Mesothelial cell of epicardium (in vitro differentiated cells): ENCODE measurements around the gene RAD51B. TPM values are rescaled to one million over a fixed set of nuclear protein-coding genes. Genes with fewer than 3 reads are reported as not detected.
A peak's percentile ranks its signal among the peaks of the same experiment; 100 is the strongest.

Experiments
- DNase-seq, 2 experiments: peaks; one replicate each; pipeline ENCODE4 v3.0.0; 2021; ENCODE audit warnings: low spot score in 2 of 2; ENCODE audit not compliant: unreplicated experiment in 2 of 2
- H3K27ac Mint-ChIP-seq: 2 replicates; pipeline ENCODE4 v1.8.0; 2021; ENCODE audit warnings: mixed read lengths
- H3K27me3 Mint-ChIP-seq: 2 replicates; pipeline ENCODE4 v1.8.0; 2021; ENCODE audit warnings: low read depth, mixed read lengths
- H3K36me3 Mint-ChIP-seq: 2 replicates; pipeline ENCODE4 v1.8.0; 2021; ENCODE audit warnings: mixed read lengths
- H3K4me1 Mint-ChIP-seq: 2 replicates; pipeline ENCODE4 v1.8.0; 2021; ENCODE audit warnings: mixed read lengths
- H3K4me3 Mint-ChIP-seq: 2 replicates; pipeline ENCODE4 v1.8.0; 2021; ENCODE audit warnings: mild to moderate bottlenecking, moderate library complexity, mixed read lengths
- H3K9me3 Mint-ChIP-seq: 2 replicates; pipeline ENCODE4 v1.8.0; 2021; ENCODE audit warnings: mixed read lengths
- total RNA-seq: library from RNA; stranded (reverse); gene quantifications from 3 replicates; pipeline ENCODE4 v1.2.1, GENCODE V29; 2021
- TF ChIP-seq, protein P1 (sequence below): fragments of 200-600 bp; sonication (generic); IDR thresholded peaks from one replicate; pipeline ENCODE4 v1.5.0; 2021; ENCODE audit warnings: antibody characterized with exemption; ENCODE audit not compliant: unreplicated experiment

The RAD51B gene
- total RNA-seq, 1 donor from 2014 or later, result 34.7 TPM

DNA sequence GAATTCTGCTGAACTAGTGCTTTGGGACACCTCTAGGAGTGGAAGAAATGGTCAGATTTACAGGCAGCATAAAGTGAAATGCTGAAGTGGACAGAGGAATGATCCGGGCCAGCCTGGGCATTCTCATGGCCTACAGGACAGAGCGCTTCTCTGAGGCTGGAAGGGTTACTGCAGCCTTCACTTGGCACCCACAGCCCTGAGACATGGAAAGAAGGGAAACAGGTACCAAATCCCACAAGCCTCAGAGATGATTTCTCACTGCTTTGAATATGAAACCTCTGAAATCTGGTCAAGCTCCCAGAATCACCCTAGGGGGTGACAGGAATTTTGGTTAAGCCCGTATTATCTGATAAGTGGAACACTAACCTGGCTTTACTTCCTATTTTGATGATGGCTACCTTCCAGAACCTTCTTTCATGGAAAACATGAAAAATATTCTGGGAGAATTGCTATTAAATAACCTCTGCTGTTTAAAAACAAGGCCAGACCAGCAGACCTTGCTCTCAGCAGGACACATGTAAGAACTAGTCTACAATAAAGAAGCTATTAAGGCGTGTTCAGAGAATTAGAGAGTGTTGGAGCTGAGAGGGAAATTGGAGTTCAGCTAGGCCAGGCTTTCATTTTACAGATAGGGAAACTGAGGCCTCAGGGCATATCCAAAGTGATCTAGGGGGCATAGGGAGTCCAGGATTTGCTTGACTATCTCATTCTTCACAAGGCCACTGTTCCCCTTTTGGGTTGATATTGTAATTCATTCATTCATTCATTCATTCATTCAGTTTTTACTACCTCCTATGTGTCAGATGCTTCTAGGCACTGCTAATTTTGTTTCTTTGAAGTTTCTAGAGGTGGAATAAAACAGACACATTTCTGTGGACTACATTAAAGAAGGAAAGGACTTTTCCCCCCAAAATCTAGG lies 691.8 kb downstream of the RAD51B start:
- Mint-ChIP-seq H3K9me3 (no peaks in the 10 kb centered on the region), H3K4me3 (no peak overlapping the region), H3K27ac (peak overlapping the region; percentile 85), H3K27me3 (no peaks in the 10 kb centered on the region), H3K4me1 (peaks cover 71% of the 10 kb centered on the region), H3K36me3 (no peaks in the 10 kb centered on the region)
- DNase-seq, result no peak
- TF ChIP-seq, protein P1, sequence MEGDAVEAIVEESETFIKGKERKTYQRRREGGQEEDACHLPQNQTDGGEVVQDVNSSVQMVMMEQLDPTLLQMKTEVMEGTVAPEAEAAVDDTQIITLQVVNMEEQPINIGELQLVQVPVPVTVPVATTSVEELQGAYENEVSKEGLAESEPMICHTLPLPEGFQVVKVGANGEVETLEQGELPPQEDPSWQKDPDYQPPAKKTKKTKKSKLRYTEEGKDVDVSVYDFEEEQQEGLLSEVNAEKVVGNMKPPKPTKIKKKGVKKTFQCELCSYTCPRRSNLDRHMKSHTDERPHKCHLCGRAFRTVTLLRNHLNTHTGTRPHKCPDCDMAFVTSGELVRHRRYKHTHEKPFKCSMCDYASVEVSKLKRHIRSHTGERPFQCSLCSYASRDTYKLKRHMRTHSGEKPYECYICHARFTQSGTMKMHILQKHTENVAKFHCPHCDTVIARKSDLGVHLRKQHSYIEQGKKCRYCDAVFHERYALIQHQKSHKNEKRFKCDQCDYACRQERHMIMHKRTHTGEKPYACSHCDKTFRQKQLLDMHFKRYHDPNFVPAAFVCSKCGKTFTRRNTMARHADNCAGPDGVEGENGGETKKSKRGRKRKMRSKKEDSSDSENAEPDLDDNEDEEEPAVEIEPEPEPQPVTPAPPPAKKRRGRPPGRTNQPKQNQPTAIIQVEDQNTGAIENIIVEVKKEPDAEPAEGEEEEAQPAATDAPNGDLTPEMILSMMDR, result no peak

- peak overlapping the region; percentile 85 for H3K27ac Mint-ChIP-seq
- no peak for DNase-seq
- no peaks in the 10 kb centered on the region for H3K36me3 Mint-ChIP-seq
- H3K4me1 Mint-ChIP-seq, result peaks cover 71% of the 10 kb centered on the region
- TF ChIP-seq, protein P1, result no peak
- H3K27me3 Mint-ChIP-seq, result no peaks in the 10 kb centered on the region
- H3K9me3 Mint-ChIP-seq, result no peaks in the 10 kb centered on the region
- no peak overlapping the region for H3K4me3 Mint-ChIP-seq
These were observed 692.5 kb downstream of the RAD51B start for GRCh38 chr14:68512088-68512487.

DNA sequence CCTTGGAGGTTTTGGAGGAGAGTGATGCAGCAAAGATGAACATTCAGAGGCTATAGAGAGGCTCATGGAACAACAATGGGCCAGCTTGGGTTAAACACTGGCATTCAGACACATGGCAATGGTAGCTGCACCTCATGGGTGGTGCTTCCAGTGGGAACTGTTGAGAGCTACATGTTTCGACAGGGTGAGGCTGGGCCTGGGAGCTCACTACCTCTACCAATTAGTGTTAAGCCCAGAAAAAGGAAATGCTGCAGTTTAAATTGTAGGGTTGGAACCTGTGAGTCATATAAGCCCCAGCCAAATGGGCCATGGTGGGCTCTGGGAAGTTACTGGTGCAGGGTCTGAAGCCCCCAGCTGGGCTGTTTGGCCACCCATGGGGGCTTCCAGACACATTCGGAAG lies 693.6 kb downstream of the RAD51B start:
- DNase-seq, result no peak
- Mint-ChIP-seq H3K36me3 (no peaks in the 10 kb centered on the region), H3K4me3 (no peak overlapping the region), H3K4me1 (peaks cover 75% of the 10 kb centered on the region), H3K27ac (peak overlapping the region; percentile 85), H3K27me3 (no peaks in the 10 kb centered on the region), H3K9me3 (no peaks in the 10 kb centered on the region)
- TF ChIP-seq, protein P1, result no peak

GRCh38 chr14:68513838-68514607 lies 694.4 kb downstream of the RAD51B start:
- no peak for DNase-seq
- Mint-ChIP-seq H3K27ac (peak overlapping the region; percentile 85), H3K4me3 (no peak overlapping the region), H3K9me3 (no peaks in the 10 kb centered on the region), H3K4me1 (peaks cover 77% of the 10 kb centered on the region), H3K27me3 (no peaks in the 10 kb centered on the region), H3K36me3 (no peaks in the 10 kb centered on the region)
- TF ChIP-seq, protein P1, result no peak

- no peaks in the 10 kb centered on the region for H3K36me3 Mint-ChIP-seq
- no peak overlapping the region for H3K4me3 Mint-ChIP-seq
- H3K27me3 Mint-ChIP-seq, result no peaks in the 10 kb centered on the region
- no peaks in the 10 kb centered on the region for H3K9me3 Mint-ChIP-seq
- H3K4me1 Mint-ChIP-seq, result peaks cover 77% of the 10 kb centered on the region
- H3K27ac Mint-ChIP-seq, result peak overlapping the region; percentile 93
- TF ChIP-seq, protein P1, result no peak
- DNase-seq, result no peak
These were observed 695.1 kb downstream of the RAD51B start for GRCh38 chr14:68514608-68515194.
